Measurements from ENCODE around the gene ANKS6. TPM values are rescaled to one million over a fixed set of nuclear protein-coding genes. Genes with fewer than 3 reads are reported as not detected.
A peak's percentile ranks its signal among the peaks of the same experiment; 100 is the strongest.

The ANKS6 gene
- total RNA-seq, 1 donor from 2014 or later, result 12.3 TPM

- no peak for DNase-seq
Observed at GRCh38 chr9:98811051-98811650, 14.8 kb upstream of the ANKS6 start.

GRCh38 chr9:98810102-98810842 is 13.9 kb upstream of the ANKS6 start:
- DNase-seq, result no peak

GRCh38 chr9:98809311-98810101 is 13.2 kb upstream of the ANKS6 start:
- no peak for DNase-seq

- no peak for DNase-seq
Observed at GRCh38 chr9:98808875-98809274, 12.5 kb upstream of the ANKS6 start.

- no peak for DNase-seq
Observed at GRCh38 chr9:98808411-98808815, 12.1 kb upstream of the ANKS6 start.

- peak; percentile 21 for DNase-seq
Observed at GRCh38 chr9:98807814-98808195, 11.4 kb upstream of the ANKS6 start.

- DNase-seq, result peak; percentile 60
Observed at GRCh38 chr9:98807070-98807813, 10.9 kb upstream of the ANKS6 start, which contains the start of gene GALNT12. Gene GALNT12, plus strand, starts transcription at chr9:98807670. Its CDS starts 29 bp downstream, at chr9:98807699.

- DNase-seq, result peak; percentile 31
Observed at GRCh38 chr9:98806394-98807035, 10.2 kb upstream of the ANKS6 start.

GRCh38 chr9:98805506-98806272 is 9.3 kb upstream of the ANKS6 start:
- DNase-seq, result no peak

- no peak for DNase-seq
Observed at GRCh38 chr9:98804083-98804482, 7.7 kb upstream of the ANKS6 start.

- no peak for DNase-seq
Observed at GRCh38 chr9:98801969-98802371, 5.6 kb upstream of the ANKS6 start.

- DNase-seq, result no peak
Observed at GRCh38 chr9:98801561-98801960, 5.2 kb upstream of the ANKS6 start.

GRCh38 chr9:98798254-98798653 is 1.9 kb upstream of the ANKS6 start:
- DNase-seq, result no peak

GRCh38 chr9:98797491-98797890 is 1.1 kb upstream of the ANKS6 start:
- DNase-seq, result no peak

GRCh38 chr9:98795970-98796363 is 388 bp downstream of the ANKS6 start:
- DNase-seq, result peak; percentile 39

- DNase-seq, result no peak
Observed at GRCh38 chr9:98795295-98795955, 930 bp downstream of the ANKS6 start.

- no peak for DNase-seq
Observed at GRCh38 chr9:98794802-98795201, 1.6 kb downstream of the ANKS6 start.

GRCh38 chr9:98793031-98793430 is 3.3 kb downstream of the ANKS6 start:
- no peak for DNase-seq

- DNase-seq, result no peak
Observed at GRCh38 chr9:98791608-98792490, 4.5 kb downstream of the ANKS6 start.
